ENCODE results near the gene OR2J1.

GRCh38 chr6:29081312-29081711 lies 18.0 kb upstream of the OR2J1 start:
- no peak for TF ChIP-seq EP300 (IDR thresholded peaks at IDR 0.05)
- TF ChIP-seq, protein P1, sequence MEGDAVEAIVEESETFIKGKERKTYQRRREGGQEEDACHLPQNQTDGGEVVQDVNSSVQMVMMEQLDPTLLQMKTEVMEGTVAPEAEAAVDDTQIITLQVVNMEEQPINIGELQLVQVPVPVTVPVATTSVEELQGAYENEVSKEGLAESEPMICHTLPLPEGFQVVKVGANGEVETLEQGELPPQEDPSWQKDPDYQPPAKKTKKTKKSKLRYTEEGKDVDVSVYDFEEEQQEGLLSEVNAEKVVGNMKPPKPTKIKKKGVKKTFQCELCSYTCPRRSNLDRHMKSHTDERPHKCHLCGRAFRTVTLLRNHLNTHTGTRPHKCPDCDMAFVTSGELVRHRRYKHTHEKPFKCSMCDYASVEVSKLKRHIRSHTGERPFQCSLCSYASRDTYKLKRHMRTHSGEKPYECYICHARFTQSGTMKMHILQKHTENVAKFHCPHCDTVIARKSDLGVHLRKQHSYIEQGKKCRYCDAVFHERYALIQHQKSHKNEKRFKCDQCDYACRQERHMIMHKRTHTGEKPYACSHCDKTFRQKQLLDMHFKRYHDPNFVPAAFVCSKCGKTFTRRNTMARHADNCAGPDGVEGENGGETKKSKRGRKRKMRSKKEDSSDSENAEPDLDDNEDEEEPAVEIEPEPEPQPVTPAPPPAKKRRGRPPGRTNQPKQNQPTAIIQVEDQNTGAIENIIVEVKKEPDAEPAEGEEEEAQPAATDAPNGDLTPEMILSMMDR (IDR thresholded peaks at IDR 0.05), result no peak
- TF ChIP-seq POLR2A (IDR thresholded peaks at IDR 0.05; ENCODE audit: low read length), result no peak
- TF ChIP-seq RAD21 (conservative IDR thresholded peaks at IDR 0.05 in 1 of 2, IDR thresholded peaks at IDR 0.05 in 1 of 2), result no peak
- no peak for TF ChIP-seq RFX5 (IDR thresholded peaks at IDR 0.05)
- TF ChIP-seq, protein P2, sequence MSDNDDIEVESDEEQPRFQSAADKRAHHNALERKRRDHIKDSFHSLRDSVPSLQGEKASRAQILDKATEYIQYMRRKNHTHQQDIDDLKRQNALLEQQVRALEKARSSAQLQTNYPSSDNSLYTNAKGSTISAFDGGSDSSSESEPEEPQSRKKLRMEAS (IDR thresholded peaks at IDR 0.05), result no peak
- TF ChIP-seq RCOR1 (IDR thresholded peaks at IDR 0.05; ENCODE audit: low read depth, low read length), result no peak
- TF ChIP-seq CEBPB (IDR thresholded peaks at IDR 0.05), result no peak
- TF ChIP-seq HOXA7 (CRISPR knock-in tag; IDR thresholded peaks at IDR 0.05), result no peak
- TF ChIP-seq RNF2 (IDR thresholded peaks at IDR 0.05; ENCODE audit: borderline replicate concordance, low read depth), result no peak
- no peak for TF ChIP-seq MYC (IDR thresholded peaks at IDR 0.05; ENCODE audit: borderline replicate concordance, low read length)
- no peak for TF ChIP-seq JUNB (IDR thresholded peaks at IDR 0.05)
- TF ChIP-seq CHD2 (IDR thresholded peaks at IDR 0.05; ENCODE audit: low read length, partially characterized antibody), result no peak

Measured in A549 (cell line).